Hepatocyte (in vitro differentiated cells): Measurements from ENCODE around the gene TCF7L2.

Experiments used
- CTCF ChIP-seq: fragments of 200-600 bp; sonication (generic); IDR thresholded peaks from 2 replicates; pipeline ENCODE4 v1.5.1; 2016; ENCODE audit warnings: antibody characterized with exemption, mild to moderate bottlenecking; ENCODE audit not compliant: poor library complexity
- EZH2 ChIP-seq: fragments of 200-600 bp; sonication (generic); IDR thresholded peaks from 2 replicates; pipeline ENCODE4 v1.6.1; 2016; ENCODE audit warnings: antibody characterized with exemption, mild to moderate bottlenecking, borderline replicate concordance
- EZH2phosphoT487 ChIP-seq: fragments of 200-600 bp; sonication (generic); IDR thresholded peaks from one replicate; pipeline ENCODE4 v1.6.1; 2018; ENCODE audit warnings: antibody characterized with exemption, mild to moderate bottlenecking, low read depth, moderate library complexity; ENCODE audit not compliant: unreplicated experiment, severe bottlenecking

- TF ChIP-seq CTCF = no peak
- no peak for TF ChIP-seq EZH2
- TF ChIP-seq EZH2phosphoT487 = no peak
Measured at GRCh38 chr10:113002449-113002777, 52.4 kb downstream of the TCF7L2 start.
